GM10266 (cell line): ENCODE results near the gene RNF166.

Experiments
- DNase-seq: peaks from one replicate; pipeline ENCODE4 v3.0.0; 2012; ENCODE audit errors: extremely low spot score
- TF ChIP-seq, protein P1 (sequence below): IDR thresholded peaks from 2 replicates; pipeline ENCODE4 v1.5.1; 2012; ENCODE audit warnings: mild to moderate bottlenecking, low read depth; ENCODE audit not compliant: control insufficient read depth, insufficient read depth; ENCODE audit errors: missing control alignments

Gene RNF166

DNA sequence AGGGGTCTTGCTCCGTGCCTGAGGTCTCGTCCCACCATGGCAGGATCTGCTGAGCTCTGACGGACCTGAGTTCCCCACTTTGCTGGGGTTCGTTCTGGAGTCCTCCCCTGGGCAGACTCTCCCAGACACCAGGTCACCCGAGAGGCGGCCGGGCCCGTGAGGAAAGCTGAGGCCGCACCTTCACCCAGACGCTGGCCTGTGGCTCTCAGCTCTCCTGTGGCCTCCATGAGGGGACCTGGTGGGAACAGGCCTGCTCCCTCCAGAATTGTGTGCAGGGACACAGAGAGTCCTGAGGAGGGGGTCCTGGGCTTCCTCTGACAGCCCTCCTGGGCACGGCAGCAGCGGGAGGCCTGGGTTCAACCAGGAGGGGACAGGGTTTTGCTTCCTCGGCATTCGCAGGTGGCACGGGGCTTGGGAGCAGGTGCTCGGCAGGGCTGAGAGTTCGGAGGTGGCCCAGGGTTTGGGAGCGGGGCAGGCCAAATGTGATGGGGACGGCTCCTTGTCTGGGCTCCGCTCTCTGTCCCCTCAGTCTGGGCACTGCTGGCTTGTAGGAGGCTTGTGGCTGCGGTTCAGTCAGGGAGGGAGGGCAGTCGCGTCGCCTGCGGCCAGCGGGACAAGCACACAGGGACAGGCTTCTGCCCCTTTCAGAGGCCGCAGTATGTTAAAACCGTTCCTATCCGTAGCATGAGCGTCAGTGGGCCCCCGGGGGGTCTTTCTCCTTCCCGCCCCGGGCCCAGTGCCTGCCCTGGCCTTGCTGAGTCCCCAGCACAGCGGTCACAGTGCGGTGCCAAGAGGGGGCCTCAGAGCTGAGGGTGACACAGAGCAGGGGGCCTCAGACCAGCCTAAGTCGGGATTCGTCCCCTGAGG is 11.8 kb downstream of the RNF166 start:
- no peak for DNase-seq
- TF ChIP-seq, protein P1, sequence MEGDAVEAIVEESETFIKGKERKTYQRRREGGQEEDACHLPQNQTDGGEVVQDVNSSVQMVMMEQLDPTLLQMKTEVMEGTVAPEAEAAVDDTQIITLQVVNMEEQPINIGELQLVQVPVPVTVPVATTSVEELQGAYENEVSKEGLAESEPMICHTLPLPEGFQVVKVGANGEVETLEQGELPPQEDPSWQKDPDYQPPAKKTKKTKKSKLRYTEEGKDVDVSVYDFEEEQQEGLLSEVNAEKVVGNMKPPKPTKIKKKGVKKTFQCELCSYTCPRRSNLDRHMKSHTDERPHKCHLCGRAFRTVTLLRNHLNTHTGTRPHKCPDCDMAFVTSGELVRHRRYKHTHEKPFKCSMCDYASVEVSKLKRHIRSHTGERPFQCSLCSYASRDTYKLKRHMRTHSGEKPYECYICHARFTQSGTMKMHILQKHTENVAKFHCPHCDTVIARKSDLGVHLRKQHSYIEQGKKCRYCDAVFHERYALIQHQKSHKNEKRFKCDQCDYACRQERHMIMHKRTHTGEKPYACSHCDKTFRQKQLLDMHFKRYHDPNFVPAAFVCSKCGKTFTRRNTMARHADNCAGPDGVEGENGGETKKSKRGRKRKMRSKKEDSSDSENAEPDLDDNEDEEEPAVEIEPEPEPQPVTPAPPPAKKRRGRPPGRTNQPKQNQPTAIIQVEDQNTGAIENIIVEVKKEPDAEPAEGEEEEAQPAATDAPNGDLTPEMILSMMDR, result no peak

DNA sequence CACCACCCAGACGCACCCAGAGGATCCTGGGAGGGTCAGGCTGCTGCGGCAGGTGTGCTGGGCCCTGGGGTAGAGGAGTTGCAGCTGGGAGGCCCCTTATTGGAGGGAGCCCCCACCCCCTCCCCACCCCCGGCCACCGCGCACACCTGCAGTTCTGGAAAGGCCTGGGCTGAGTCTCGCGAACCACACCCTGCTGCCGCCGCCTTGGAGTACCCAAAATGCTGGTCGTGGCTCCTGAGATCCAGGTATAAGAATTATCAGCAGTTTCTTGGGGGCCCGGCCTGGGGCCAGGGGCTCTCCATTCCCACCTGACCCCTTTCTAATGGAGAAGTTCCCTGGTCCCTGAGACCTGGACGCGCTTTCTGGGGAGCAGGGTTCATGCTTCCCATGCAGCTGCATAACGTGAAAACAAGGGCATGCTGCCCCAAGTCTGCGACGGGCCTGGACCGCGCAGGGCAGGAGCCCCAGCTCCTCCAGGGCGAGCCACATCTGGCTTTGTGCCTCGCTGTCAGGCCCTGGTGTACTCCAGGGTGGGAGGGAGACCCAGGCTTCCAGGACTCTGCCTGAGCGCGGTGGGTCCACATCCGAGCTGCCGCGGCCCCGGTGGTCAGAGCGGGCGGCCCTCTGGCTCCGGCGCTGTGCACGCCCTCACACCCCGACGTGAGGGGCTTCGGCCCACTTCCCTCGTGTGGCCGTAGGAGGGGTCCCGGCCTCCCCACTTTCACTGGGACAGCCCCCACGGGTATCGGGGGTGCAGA is 12.6 kb downstream of the RNF166 start:
- no peak for DNase-seq
- TF ChIP-seq, protein P1, result no peak

DNA sequence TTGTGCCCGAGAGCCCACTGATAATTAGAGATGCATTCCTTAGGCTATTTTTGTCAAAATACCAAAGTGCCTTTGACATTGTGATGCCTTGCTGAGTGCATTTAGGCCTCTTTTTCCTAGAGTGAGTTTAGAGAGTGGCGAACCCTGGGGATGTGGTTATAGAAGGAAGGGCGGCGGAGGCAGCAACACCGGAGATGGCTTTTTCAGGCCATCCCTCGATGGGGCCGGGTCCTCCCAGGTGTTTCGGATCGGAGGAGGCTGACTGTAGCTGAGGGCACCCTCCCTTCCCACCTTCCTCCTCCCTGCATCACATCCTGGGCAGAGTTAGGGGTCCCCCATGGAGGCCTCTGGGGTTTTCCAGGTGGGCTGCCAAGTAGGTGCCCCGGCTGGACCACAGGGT is 13.3 kb downstream of the RNF166 start:
- DNase-seq, result no peak
- TF ChIP-seq, protein P1, result no peak

DNA sequence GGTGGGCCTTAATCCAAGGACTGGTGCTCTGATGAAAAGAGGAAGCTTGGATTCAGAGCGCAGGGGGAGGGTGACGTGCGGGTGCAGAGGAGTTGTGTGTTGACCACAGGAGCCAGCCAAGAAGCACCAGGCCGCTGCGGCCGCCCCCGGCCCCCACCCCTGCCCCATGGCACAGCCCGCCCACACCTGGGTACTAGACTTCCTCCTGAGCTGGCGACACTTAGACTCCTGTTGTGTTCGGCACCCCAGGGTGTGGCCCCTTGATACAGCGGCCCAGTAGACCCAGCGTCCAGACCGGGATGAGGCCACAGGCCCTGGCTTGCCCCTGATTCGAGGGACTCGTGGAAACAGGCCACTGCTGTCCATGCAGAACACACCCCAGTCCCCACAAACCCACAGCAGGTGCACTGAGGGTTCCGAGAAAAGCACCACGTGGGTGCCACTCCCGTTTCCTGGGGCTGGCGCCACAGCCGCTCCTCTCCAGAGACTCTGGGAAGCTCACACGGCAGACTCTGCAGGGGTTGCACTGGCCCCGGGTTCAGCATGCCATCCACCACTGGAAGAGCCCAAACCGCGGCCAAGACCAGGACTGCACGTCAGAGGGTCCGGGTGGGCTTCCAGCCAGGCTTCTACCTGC is 14.2 kb downstream of the RNF166 start:
- TF ChIP-seq, protein P1, result no peak
- DNase-seq, result no peak

DNA sequence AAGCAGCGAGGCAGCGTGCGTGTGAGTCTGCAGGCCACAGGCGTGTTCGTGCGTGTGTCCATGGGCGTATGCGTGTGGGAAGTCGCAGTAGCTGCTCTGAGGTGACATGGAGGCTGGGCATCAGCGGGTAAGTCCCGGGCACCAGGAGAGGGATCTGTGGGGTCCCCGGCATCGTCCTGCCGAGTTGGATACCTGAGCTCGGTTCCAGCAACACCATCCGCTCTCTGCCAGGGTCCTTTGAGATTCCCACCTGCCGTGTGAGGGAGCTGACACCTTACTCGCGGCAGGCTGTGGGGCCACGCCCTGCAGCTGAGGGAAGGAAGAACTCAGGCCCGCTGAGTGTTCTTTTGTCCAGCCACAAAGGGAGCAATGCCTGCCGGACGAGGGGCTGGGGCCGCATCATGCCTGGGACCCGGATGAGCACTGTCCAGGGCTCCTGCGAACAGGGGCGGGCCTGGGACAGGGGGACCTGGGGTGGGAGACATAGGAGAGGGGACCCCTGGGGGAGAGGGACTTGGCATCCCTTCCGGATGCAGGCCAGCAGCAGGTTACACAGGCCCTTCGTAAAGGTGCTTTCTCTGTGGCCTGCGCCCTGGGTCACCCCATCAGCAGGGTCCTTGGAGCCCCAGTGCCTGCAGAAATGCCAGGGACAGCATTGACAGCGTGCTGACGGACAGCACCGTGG is 14.9 kb downstream of the RNF166 start:
- TF ChIP-seq, protein P1, result no peak
- no peak for DNase-seq

DNA sequence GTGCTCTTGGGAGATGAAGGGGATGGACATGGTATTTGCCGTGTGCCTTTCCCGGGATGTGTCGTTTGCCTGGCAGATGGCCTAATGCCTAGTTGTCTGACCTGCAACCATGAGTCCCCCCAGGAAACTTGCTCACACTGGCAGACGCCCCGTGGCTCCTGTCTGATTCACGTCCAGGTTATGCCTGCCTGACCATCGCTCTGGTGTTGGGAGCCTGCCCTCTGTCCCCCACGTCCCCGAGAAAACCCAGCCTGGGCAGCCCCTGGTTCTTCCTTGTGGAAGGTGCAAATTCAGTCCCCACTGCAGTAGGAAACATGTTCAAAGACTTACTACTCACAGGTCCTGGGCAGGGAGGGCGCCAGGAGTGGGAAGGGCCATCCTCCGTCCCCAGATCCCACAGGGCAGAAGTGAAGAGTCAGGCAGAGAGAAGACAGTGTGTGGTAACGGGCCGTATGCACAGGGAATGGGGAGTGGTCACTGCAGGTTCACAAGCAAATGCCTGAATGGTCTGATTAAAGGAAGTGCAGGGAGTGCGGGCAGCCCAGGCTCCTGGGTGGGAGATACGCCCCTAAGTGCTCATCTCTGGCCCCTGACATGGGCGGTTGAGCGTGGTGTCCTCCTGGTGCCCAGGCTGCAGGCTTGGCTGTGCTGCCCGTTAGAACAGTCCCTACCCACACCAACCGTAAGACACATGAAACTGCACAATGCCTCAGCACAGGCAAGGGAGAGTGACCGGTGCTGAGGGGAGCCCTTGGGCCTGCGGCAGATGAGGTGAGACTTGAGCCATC is 15.7 kb downstream of the RNF166 start:
- TF ChIP-seq, protein P1, result no peak
- DNase-seq, result no peak
